H9 (cell line): ENCODE results near the gene GBGT1. TPM values are rescaled to one million over a fixed set of nuclear protein-coding genes. Genes with fewer than 3 reads are reported as not detected.

ENCODE experiments used
- DNase-seq: peaks from one replicate; pipeline ENCODE4 v3.0.0-alpha.2; 2017
- H2AFZ ChIP-seq: one replicate; pipeline ENCODE4 v1.6.1; 2013; ENCODE audit warnings: mild to moderate bottlenecking, low read length, control low read depth, moderate library complexity
- H2AK5ac ChIP-seq: 2 replicates; pipeline ENCODE4 v1.6.1; 2013; ENCODE audit warnings: low read length, control low read depth, mixed read lengths; ENCODE audit not compliant: insufficient read length
- H2BK120ac ChIP-seq: one replicate; pipeline ENCODE4 v1.6.1; 2013; ENCODE audit warnings: low read depth, mild to moderate bottlenecking, low read length, control low read depth, inconsistent platforms; ENCODE audit not compliant: poor library complexity, severe bottlenecking
- H2BK12ac ChIP-seq: 2 replicates; pipeline ENCODE4 v1.6.1; 2013; ENCODE audit warnings: low read length, control low read depth, mixed read lengths, low read depth; ENCODE audit not compliant: insufficient read length
- H2BK15ac ChIP-seq: 2 replicates; pipeline ENCODE4 v1.6.1; 2013; ENCODE audit warnings: low read depth, low read length, control low read depth
- H2BK20ac ChIP-seq: one replicate; pipeline ENCODE4 v1.6.1; 2013; ENCODE audit warnings: low read depth, mild to moderate bottlenecking, low read length, control low read depth, inconsistent platforms; ENCODE audit not compliant: poor library complexity, severe bottlenecking
- H2BK5ac ChIP-seq: 2 replicates; pipeline ENCODE4 v1.6.1; 2013; ENCODE audit warnings: low read length, control low read depth, mixed read lengths; ENCODE audit not compliant: insufficient read length
- H3K14ac ChIP-seq: 2 replicates; pipeline ENCODE4 v1.6.1; 2013; ENCODE audit warnings: low read length, control low read depth; ENCODE audit not compliant: insufficient read depth
- H3K18ac ChIP-seq: 2 replicates; pipeline ENCODE4 v1.6.1; 2013; ENCODE audit warnings: low read depth, mild to moderate bottlenecking, mixed read lengths, low read length, control low read depth; ENCODE audit not compliant: insufficient read length
- H3K23ac ChIP-seq: 2 replicates; pipeline ENCODE4 v1.6.1; 2013; ENCODE audit warnings: low read length, control low read depth, mixed read lengths, low read depth; ENCODE audit not compliant: insufficient read length
- H3K23me2 ChIP-seq: 2 replicates; pipeline ENCODE4 v1.6.1; 2013; ENCODE audit warnings: low read depth, mild to moderate bottlenecking, mixed read lengths, low read length, control low read depth; ENCODE audit not compliant: insufficient read length, poor library complexity, severe bottlenecking
- H3K27ac ChIP-seq: 2 replicates; pipeline ENCODE4 v1.5.1; 2013; ENCODE audit warnings: low read length, control low read depth, mixed read lengths, low read depth; ENCODE audit not compliant: insufficient read length
- H3K27me3 ChIP-seq: 2 replicates; pipeline ENCODE4 v1.6.1; 2013; ENCODE audit warnings: low read length, control low read depth, inconsistent platforms; ENCODE audit not compliant: insufficient read depth
- H3K4ac ChIP-seq: 2 replicates; pipeline ENCODE4 v1.6.1; 2013; ENCODE audit warnings: low read depth, mild to moderate bottlenecking, control low read depth, inconsistent platforms, low read length, moderate library complexity
- H3K4me1 ChIP-seq: 2 replicates; pipeline ENCODE4 v1.6.1; 2013; ENCODE audit warnings: low read length, control low read depth, inconsistent platforms; ENCODE audit not compliant: insufficient read depth
- H3K4me2 ChIP-seq: 2 replicates; pipeline ENCODE4 v1.6.1; 2013; ENCODE audit warnings: low read length, control low read depth, mixed read lengths; ENCODE audit not compliant: insufficient read length, insufficient read depth
- H3K56ac ChIP-seq: 2 replicates; pipeline ENCODE4 v1.6.1; 2013; ENCODE audit warnings: low read depth, mild to moderate bottlenecking, mixed read lengths, low read length, control low read depth; ENCODE audit not compliant: insufficient read length
- H3K79me1 ChIP-seq: 2 replicates; pipeline ENCODE4 v1.6.1; 2013; ENCODE audit warnings: low read depth, mild to moderate bottlenecking, moderate library complexity, low read length, control low read depth, inconsistent platforms; ENCODE audit not compliant: insufficient read depth, poor library complexity, severe bottlenecking
- H3K79me2 ChIP-seq: 2 replicates; pipeline ENCODE4 v1.6.1; 2013; ENCODE audit warnings: low read length, control low read depth, inconsistent platforms; ENCODE audit not compliant: insufficient read depth
- H3K9ac ChIP-seq: 2 replicates; pipeline ENCODE4 v1.6.1; 2013; ENCODE audit warnings: low read length, control low read depth, mixed read lengths; ENCODE audit not compliant: insufficient read length; ENCODE audit errors: extremely low read depth
- H3K9me3 ChIP-seq: one replicate; pipeline ENCODE4 v1.6.1; 2013; ENCODE audit warnings: low read depth, low read length, inconsistent platforms; ENCODE audit not compliant: control insufficient read depth
- H3T11ph ChIP-seq: one replicate; pipeline ENCODE4 v1.6.1; 2013; ENCODE audit warnings: mild to moderate bottlenecking, low read length, control low read depth, inconsistent platforms
- H4K20me1 ChIP-seq: one replicate; pipeline ENCODE4 v1.6.1; 2013; ENCODE audit not compliant: control insufficient read depth, insufficient read length, insufficient read depth
- H4K5ac ChIP-seq: 2 replicates; pipeline ENCODE4 v1.6.1; 2013; ENCODE audit warnings: low read depth, mild to moderate bottlenecking, mixed read lengths, low read length, control low read depth; ENCODE audit not compliant: insufficient read length
- H4K8ac ChIP-seq: replicated peaks from 2 replicates; pipeline ENCODE4 v1.6.1; 2013; ENCODE audit warnings: low read length, control low read depth, mixed read lengths, low read depth; ENCODE audit not compliant: insufficient read length
- H4K91ac ChIP-seq: 2 replicates; pipeline ENCODE4 v1.6.1; 2013; ENCODE audit warnings: low read depth, mild to moderate bottlenecking, moderate library complexity, mixed read lengths, low read length, control low read depth; ENCODE audit not compliant: insufficient read length
- H3K27ac Mint-ChIP-seq, 3 experiments: 2 replicates in 2 of 3; 3 replicates in 1 of 3; pipeline ENCODE4 v1.8.0; 2020 to 2021; ENCODE audit warnings: mixed read lengths in 3 of 3, mild to moderate bottlenecking in 1 of 3, moderate library complexity in 1 of 3
- H3K27me3 Mint-ChIP-seq: 2 replicates; pipeline ENCODE4 v1.8.0; 2021; ENCODE audit warnings: low read depth, mild to moderate bottlenecking, moderate library complexity, mixed read lengths
- H3K36me3 Mint-ChIP-seq, 3 experiments: 2 replicates in 2 of 3; 3 replicates in 1 of 3; pipeline ENCODE4 v1.8.0; 2020 to 2021; ENCODE audit warnings: low read depth in 3 of 3, mixed read lengths in 3 of 3; ENCODE audit not compliant: insufficient read depth in 1 of 3
- H3K4me1 Mint-ChIP-seq, 2 experiments: 2 replicates each; pipeline ENCODE4 v1.8.0; 2020; ENCODE audit warnings: mixed read lengths in 2 of 2
- H3K4me3 Mint-ChIP-seq, 2 experiments: 2 replicates in 1 of 2; 3 replicates in 1 of 2; pipeline ENCODE4 v1.8.0; 2020 to 2021; ENCODE audit warnings: mild to moderate bottlenecking in 2 of 2, mixed read lengths in 2 of 2, moderate library complexity in 1 of 2
- H3K9me3 Mint-ChIP-seq, 2 experiments: 2 replicates in 1 of 2; 3 replicates in 1 of 2; pipeline ENCODE4 v1.8.0; 2020; ENCODE audit warnings: mild to moderate bottlenecking in 2 of 2, mixed read lengths in 2 of 2, moderate library complexity in 1 of 2
- CTCF ChIP-seq: fragments of 200-600 bp; sonication (generic); conservative IDR thresholded peaks from 3 replicates; pipeline ENCODE4 v1.8.0; 2021; ENCODE audit warnings: antibody characterized with exemption, mild to moderate bottlenecking
- WGBS: extraction: QIAGEN DNeasy Blood & Tissue Kit; methylation state at CpG from one replicate; pipeline ENCODE4 v1.1.7; 2013; ENCODE audit warnings: missing lambda C conversion rate, low lambda C conversion rate, mixed read lengths; ENCODE audit not compliant: insufficient read length; ENCODE audit errors: extremely low coverage; 5-methylcytosine and 5-hydroxymethylcytosine counted together
- total RNA-seq: library from RNA; stranded (reverse); gene quantifications from 2 replicates; pipeline ENCODE4 v1.2.1, GENCODE V29; 2021

GBGT1 gene
- total RNA-seq, 1 experiment from 2014 or later: 9.3 TPM

- no CpG with 5 or more reads among the region's 3 CpGs for WGBS
- Histone ChIP-seq H3K4me2 (no peak overlapping the region), H4K20me1 (no peaks in the 10 kb centered on the region), H3K23me2 (peaks cover 4% of the 10 kb centered on the region), H3T11ph (no peak overlapping the region), H2AFZ (no peak overlapping the region), H3K27me3 (no peaks in the 10 kb centered on the region), H3K23ac (no peak overlapping the region), H2AK5ac (no peak overlapping the region), H3K79me2 (no peaks in the 10 kb centered on the region), H3K18ac (no peak overlapping the region), H4K8ac (no peak overlapping the region), H3K79me1 (no peaks in the 10 kb centered on the region), H3K4me1 (no peaks in the 10 kb centered on the region), H2BK15ac (no peak overlapping the region), H2BK120ac (no peak overlapping the region), H4K91ac (no peak overlapping the region), H3K9ac (no peak overlapping the region), H2BK20ac (no peak overlapping the region), H4K5ac (no peak overlapping the region), H3K56ac (no peak overlapping the region), H3K9me3 (no peaks in the 10 kb centered on the region), H3K4ac (no peak overlapping the region), H2BK12ac (no peak overlapping the region), H3K14ac (no peak overlapping the region), H2BK5ac (no peak overlapping the region), H3K27ac (no peak overlapping the region)
- no peak for TF ChIP-seq CTCF
- Mint-ChIP-seq H3K27ac (no peak overlapping the region), H3K4me3 (no peak overlapping the region), H3K4me1 (peaks cover 0 to 3% of the 10 kb centered on the region in 2 experiments; a peak in 1 of 4 replicates), H3K9me3 (no peaks in the 10 kb centered on the region), H3K36me3 (peaks cover 8 to 19% (median 12%) of the 10 kb centered on the region in 3 experiments), H3K27me3 (peaks cover 4% of the 10 kb centered on the region)
- DNase-seq: no peak
Observed at GRCh38 chr9:133158695-133159094, 5.0 kb downstream of the GBGT1 start.
